ENCODE data around the gene KIAA1671.

DNA sequence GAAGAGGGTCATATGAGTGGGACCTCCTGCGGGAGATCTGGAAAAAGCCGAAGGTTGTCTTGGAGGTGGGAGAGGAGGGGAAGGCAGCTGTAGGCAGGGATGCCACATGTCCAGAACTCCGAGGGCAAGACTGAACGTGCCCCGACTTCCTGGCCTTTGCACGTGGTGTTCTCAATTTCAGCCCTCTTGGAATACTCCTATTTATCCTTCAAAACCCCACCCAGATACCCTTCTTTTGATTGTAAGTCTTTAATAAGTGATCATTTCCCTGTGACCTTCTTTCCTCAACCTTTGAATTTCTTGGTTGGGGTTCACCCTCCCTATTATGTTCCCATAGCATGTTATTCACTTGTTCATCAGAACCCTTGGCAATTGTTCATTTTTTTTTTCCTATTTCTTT is 151.9 kb downstream of the KIAA1671 start:
- TF ChIP-seq, protein P1, sequence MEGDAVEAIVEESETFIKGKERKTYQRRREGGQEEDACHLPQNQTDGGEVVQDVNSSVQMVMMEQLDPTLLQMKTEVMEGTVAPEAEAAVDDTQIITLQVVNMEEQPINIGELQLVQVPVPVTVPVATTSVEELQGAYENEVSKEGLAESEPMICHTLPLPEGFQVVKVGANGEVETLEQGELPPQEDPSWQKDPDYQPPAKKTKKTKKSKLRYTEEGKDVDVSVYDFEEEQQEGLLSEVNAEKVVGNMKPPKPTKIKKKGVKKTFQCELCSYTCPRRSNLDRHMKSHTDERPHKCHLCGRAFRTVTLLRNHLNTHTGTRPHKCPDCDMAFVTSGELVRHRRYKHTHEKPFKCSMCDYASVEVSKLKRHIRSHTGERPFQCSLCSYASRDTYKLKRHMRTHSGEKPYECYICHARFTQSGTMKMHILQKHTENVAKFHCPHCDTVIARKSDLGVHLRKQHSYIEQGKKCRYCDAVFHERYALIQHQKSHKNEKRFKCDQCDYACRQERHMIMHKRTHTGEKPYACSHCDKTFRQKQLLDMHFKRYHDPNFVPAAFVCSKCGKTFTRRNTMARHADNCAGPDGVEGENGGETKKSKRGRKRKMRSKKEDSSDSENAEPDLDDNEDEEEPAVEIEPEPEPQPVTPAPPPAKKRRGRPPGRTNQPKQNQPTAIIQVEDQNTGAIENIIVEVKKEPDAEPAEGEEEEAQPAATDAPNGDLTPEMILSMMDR (IDR thresholded peaks at IDR 0.05): no peak
- TF ChIP-seq FOXJ3 (CRISPR knock-in tag; IDR thresholded peaks at IDR 0.05) (no peak), POLR2AphosphoS5 (IDR thresholded peaks at IDR 0.05; ENCODE audit: low read depth, low read length) (no peak), YY1 (IDR thresholded peaks at IDR 0.05; ENCODE audit: low read depth) (no peak), MXI1 (IDR thresholded peaks at IDR 0.05; ENCODE audit: low read depth, low read length) (no peak), TAF1 (IDR thresholded peaks at IDR 0.05; ENCODE audit: borderline replicate concordance, low read depth, low read length) (no peak), RFX5 (IDR thresholded peaks at IDR 0.05; ENCODE audit: low read length) (no peak)
- TF ChIP-seq, protein P2, sequence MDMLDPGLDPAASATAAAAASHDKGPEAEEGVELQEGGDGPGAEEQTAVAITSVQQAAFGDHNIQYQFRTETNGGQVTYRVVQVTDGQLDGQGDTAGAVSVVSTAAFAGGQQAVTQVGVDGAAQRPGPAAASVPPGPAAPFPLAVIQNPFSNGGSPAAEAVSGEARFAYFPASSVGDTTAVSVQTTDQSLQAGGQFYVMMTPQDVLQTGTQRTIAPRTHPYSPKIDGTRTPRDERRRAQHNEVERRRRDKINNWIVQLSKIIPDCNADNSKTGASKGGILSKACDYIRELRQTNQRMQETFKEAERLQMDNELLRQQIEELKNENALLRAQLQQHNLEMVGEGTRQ (IDR thresholded peaks at IDR 0.05; ENCODE audit: borderline replicate concordance, low read depth, low read length): no peak
- TF ChIP-seq, protein P3, sequence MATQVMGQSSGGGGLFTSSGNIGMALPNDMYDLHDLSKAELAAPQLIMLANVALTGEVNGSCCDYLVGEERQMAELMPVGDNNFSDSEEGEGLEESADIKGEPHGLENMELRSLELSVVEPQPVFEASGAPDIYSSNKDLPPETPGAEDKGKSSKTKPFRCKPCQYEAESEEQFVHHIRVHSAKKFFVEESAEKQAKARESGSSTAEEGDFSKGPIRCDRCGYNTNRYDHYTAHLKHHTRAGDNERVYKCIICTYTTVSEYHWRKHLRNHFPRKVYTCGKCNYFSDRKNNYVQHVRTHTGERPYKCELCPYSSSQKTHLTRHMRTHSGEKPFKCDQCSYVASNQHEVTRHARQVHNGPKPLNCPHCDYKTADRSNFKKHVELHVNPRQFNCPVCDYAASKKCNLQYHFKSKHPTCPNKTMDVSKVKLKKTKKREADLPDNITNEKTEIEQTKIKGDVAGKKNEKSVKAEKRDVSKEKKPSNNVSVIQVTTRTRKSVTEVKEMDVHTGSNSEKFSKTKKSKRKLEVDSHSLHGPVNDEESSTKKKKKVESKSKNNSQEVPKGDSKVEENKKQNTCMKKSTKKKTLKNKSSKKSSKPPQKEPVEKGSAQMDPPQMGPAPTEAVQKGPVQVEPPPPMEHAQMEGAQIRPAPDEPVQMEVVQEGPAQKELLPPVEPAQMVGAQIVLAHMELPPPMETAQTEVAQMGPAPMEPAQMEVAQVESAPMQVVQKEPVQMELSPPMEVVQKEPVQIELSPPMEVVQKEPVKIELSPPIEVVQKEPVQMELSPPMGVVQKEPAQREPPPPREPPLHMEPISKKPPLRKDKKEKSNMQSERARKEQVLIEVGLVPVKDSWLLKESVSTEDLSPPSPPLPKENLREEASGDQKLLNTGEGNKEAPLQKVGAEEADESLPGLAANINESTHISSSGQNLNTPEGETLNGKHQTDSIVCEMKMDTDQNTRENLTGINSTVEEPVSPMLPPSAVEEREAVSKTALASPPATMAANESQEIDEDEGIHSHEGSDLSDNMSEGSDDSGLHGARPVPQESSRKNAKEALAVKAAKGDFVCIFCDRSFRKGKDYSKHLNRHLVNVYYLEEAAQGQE (IDR thresholded peaks at IDR 0.05; ENCODE audit: low read depth, low read length): no peak
- TF ChIP-seq, protein P4, sequence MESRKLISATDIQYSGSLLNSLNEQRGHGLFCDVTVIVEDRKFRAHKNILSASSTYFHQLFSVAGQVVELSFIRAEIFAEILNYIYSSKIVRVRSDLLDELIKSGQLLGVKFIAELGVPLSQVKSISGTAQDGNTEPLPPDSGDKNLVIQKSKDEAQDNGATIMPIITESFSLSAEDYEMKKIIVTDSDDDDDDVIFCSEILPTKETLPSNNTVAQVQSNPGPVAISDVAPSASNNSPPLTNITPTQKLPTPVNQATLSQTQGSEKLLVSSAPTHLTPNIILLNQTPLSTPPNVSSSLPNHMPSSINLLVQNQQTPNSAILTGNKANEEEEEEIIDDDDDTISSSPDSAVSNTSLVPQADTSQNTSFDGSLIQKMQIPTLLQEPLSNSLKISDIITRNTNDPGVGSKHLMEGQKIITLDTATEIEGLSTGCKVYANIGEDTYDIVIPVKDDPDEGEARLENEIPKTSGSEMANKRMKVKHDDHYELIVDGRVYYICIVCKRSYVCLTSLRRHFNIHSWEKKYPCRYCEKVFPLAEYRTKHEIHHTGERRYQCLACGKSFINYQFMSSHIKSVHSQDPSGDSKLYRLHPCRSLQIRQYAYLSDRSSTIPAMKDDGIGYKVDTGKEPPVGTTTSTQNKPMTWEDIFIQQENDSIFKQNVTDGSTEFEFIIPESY (IDR thresholded peaks at IDR 0.05; ENCODE audit: borderline replicate concordance, low read depth): no peak
